Activated CD8-positive, alpha-beta memory T cell treated with anti-CD3 and anti-CD28 coated beads for 24 hours (primary cell): ENCODE measurements around the gene OR4C45.
"Not testable (repeated sequence)": the region's sequence is repeated elsewhere in the genome, so short reads cannot be mapped to it uniquely, and the experiment has no call there.

Experiments
- DNase-seq: peaks from one replicate; pipeline ENCODE4 v3.0.0-alpha.2; 2020

The OR4C45 gene

DNA sequence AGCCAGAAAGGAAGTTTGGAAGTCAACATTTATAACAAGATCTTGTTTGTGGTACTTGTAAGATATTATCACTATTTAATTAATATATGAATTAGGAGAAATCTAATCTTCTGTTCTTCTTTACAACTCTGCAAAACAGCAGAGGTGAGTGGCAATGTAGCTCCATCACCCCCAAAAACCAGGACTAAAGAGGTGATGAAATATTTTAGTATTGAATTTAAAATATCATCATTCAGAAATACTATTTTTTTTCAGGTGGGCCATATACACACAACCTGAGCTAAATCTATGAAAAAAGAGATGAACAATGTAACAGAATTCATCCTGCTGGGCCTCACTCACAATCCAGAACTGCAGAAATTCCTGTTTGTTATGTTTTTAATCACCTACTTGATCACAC, at the start of gene OR4C45:
OR4C45 (plus strand) TSS at position 301 of the 400 bp plus-strand sequence.
- no peak for DNase-seq

DNA sequence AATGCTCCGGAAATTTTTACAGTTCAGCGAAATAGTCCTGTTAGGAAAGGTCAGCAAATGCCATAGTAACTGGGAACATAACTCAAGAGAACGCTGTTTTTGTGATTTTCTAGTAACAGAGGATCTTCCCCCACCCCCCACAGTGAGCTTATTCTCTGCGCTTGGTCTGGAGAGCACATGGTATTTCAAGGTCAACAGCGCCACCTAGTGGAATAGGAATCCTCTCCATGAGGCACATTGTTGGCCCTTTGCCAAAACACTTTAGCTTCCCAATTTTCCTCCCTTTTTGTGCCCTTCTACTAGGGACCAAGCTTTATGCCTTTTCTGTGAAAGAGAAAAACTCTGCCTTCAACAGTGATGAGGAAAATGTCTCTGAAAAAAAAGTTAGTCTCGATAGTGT, 37.1 kb upstream of the OR4C45 start:
- no peak for DNase-seq

DNA sequence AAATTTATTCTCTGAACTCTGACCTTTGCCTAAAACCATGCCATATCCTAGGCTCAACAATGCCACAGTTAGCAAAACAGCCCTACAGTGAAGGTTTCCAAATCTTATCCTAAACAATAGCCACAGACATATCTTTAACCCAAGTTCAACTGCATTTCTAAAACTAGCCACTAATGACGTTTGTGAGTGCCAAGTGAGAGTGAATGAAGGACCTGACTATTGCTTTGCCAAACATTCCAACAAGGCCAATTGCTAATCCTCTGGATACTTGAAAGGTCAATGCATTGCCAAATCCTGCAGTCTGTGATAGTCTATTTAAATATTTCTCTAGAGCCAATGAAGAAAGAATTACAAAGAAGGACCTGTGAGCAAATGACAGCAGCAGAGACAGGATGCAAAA, 2.5 kb upstream of the OR4C45 start:
- no peak for DNase-seq

DNA sequence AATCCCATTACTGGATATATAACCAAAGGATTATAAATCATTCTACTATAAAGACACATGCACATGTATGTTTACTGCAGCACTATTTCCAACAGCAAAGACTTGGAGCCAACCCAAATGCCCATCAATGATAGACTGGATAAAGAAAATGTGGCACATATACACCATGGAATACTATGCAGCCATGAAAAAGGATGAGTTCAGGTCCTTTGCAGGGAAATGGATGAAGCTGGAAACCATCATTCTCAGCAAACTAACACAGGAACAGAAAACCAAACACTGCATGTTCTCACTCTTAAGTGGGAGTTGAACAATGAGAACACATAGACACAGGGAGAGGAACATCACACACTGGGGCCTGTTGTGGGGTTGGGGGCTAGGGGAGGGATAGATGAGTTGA, 3.6 kb downstream of the OR4C45 start:
- DNase-seq, result not testable (repeated sequence)

DNA sequence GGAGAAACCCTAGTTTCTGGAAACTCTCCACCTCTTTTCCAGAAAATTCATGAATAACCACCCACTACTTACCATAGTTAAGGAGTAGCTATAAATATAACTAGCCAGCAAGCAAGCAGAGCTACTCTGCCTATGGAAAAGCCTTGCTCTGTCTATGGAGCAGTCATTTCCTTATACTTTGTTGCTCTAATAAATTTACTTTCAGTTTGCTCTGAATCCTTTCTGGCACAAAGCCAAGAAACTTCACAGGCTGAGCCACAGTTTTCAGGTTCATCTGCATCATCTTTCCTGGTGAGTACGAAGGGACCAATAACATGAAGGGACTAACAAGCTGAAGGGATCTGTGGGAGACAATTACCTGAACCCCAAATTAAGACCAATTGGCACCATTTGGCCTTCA, 4.6 kb downstream of the OR4C45 start:
- no peak for DNase-seq

DNA sequence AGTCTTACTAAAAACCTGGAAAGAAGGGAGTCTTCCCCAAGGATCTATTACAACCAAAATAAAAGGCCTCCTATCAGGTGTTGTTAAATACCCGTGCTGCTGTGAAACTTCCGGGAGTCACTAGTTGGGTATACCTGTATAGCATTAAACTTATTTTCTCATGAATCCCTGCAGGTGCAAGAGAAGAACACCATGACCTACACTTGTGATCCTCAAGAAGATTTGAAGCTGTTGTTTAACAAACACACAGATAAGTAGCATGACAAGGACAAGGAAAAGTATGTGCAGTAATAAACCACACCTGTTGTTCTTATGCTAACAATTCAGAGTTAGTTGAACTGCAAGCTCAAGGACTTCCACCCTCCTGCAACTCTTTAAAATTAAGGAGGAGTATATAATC, 12.0 kb downstream of the OR4C45 start:
- DNase-seq, result no peak

DNA sequence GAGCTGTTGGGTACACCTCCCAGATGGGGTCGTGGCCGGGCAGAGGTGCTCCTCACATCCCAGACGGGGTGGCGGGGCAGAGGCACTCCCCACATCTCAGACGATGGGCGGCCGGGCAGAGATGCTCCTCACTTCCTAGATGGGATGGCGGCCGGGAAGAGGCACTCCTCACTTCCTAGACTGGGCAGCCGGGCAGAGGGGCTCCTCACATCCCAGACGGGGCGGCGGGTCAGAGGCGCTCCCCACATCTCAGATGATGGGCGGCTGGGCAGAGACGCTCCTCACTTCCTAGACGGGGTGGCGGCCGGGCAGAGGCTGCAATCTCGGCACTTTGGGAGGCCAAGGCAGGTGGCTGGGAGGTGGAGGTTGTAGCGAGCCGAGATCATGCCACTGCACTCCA, 30.4 kb downstream of the OR4C45 start:
- not testable (repeated sequence) for DNase-seq

DNA sequence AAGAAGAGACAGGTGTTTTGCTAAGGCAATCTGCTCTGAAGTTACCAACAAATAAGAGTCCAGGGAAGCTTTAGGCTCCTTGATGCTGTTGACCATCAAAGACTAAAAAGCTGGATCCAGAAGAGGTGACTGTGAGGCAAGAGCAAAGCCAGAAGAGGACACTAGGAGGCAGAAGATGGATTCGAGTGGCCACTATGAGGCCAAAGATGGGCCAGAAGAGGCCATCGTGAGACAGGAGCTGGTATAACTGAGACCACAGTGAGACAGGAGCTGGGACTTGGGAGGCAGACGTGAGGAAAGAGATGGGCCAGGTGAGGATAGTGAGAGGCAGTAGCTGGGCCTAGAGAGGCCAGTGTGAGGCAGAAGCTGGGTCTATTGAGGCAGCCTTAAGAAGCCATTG, 37.7 kb downstream of the OR4C45 start:
- no peak for DNase-seq

DNA sequence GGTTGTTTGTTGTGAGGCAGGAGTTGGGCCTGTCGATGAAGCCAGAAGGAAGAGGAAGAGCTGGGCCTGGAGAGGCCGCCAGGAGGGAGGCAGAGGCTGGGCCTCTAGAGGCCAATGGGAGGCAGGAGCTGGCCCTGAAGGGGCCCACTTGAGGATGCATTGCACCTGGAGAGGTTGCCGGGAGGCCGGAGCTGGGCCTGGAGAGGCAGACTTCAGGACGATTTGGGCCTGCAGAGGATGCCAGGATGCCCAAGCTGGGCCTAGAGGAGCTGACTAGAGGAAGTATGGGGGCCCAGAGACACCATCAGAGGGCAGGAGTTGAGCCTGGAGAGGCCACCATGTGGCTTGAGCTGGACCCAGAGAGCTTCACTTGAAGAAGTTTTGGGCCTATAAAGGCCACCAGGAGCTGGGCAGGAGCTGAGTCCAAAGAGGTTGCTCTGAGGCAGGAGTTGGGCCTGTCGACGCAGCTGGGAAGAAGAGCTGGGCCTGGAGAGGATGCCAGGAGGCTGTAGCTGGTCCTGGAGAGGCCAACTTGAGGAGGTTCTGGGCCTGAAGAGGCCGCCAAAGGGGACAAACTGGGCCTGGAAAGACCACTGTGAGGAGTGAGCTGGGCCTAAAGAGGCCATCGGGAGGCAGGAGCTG, 39.0 kb downstream of the OR4C45 start:
- DNase-seq, result no peak

DNA sequence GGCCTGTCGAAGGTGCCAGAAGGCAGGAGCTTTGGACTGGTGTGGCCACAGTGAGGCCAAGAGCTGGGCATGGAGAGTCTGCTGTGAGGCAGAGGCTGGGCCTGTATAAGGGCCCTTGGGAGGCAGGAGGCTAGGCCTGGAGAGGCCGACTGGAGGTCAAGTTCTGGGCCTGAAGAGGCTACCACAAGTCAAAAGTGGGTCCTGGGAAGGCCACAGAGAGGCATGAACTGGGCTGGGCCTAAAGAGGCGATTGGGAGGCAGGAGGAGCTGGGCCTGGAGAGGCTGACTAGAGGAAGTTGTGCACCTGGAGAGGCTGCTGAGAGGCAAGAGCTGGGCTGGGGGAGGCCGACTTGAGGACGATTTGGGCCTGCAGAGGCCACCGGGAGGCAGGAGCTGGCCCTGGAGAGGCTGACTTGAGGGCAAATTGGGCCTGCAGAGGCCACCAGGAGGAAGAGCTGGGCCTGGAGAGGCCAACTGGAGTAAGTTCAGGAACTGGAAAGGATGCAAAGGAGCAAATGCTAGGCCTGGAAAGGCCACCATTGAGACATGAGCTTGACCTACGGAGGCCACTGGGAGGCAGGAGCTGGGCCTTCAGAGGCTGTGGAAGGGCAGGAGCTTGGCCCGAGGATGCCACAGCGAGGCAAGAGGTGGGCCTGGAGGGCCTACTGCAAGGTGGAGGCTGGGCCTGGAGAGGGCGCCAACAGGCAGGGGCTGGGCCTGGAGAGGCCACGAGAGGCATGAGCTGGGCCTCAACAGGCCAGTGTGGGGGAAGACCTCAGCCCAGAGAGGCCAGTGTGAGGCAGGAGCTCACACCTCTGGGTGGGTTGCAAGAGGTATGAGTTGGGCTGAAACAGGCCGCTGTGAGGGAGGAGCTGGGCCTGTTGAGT, 39.8 kb downstream of the OR4C45 start:
- DNase-seq, result no peak

DNA sequence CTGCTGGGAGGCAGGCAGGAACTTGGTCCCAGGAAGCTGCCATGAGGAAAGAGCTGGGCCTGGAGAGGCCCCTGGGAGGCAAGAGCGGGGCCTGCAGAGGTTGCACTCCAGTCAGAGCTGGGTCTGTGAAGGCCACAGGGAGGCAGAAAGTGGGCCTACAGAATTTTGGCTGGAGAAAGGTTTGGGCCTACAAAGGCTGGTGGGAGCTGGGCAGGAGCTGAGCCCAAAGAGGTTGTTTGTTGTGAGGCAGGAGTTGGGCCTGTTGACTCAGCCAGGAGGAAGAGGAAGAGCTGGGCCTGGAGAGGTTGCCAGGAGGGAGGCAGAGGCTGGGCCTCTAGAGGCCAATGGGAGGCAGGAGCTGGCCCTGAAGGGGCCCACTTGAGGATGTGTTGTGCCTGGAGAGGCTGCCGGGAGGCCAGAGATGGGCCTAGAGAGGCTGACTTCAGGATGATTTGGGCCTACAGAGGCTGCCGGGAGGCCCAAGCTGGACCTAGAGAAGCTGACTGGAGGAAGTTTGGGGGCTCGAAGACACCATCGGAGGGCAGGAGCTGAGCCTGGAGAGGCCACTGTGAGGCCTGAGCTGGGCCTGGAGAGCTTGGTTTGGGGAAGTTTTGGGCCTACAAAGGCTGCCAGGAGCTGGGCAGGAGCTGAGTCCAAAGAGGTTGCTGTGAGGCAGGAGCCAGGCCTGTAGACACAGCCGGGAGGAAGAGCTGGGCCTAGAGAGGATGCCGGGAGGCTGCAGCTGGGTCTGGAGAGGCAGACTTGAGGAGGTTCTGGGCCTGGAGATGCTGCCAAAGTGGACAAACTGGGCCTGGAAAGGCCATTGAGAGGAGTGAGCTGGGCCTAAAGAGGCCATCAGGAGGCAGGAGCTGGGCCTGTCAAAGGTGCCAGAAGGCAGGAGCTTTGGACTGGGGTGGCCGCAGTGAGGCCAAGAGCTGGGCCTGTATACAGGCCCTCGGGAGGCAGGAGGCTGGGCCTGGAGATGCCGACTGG, 40.7 kb downstream of the OR4C45 start:
- no peak for DNase-seq

DNA sequence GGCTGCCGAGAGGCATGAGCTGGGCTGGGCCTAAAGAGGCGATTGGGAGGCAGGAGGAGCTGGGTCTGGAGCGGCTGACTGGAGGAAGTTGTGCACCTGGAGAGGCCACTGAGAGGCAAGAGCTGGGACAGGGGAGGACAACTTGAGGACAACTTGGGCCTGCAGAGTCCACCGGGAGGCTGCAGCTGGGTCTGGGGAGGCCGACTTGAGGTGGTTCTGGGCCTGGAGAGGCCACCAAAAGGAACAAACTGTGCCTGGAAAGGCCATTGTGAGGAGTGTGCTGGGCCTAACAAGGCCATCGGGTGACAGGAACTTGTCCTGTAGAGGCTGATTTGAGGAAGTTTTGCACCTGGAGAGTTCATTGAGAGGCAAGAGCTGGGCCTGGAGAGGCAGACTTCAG, 41.5 kb downstream of the OR4C45 start:
- no peak for DNase-seq

DNA sequence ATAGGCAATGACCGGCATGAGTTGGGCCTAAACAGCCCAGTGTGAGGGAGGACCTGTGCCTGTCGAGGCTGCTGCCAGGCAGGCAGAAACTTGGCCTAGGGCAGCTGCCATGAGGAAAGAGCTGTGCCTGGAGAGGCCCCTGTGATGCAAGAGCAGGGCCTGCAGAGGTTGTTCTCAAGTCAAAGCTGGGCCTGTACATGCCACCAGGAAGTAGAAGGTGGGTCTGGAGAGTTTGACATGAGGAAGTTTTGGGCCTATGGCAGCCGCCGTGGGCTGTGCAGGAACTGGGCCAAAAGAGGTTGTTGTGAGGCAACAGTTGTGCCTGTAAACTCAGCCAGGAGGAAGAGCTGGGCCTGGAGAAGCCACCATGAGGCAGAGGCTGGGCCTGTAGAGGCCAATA, 43.2 kb downstream of the OR4C45 start:
- no peak for DNase-seq

DNA sequence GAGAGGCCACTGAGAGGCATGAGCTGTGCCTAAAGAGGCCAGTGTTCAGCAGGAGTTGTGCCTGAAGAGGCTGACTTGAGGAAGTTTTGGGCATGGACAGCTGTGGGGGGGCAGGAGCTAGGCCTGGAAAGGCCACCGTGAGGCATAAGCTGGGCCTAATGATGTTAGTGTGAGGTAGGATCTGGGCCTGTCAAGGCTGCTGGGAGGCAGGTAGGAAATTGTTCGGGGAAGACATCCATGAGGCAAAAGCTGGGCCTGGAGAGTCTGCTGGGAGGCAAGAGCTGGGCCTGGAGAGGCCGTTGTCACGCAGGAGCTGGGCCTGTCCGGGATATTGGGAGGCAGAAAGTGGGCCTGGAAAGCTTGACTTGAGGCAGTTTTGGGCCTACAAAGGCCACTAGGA, 44.9 kb downstream of the OR4C45 start:
- no peak for DNase-seq

DNA sequence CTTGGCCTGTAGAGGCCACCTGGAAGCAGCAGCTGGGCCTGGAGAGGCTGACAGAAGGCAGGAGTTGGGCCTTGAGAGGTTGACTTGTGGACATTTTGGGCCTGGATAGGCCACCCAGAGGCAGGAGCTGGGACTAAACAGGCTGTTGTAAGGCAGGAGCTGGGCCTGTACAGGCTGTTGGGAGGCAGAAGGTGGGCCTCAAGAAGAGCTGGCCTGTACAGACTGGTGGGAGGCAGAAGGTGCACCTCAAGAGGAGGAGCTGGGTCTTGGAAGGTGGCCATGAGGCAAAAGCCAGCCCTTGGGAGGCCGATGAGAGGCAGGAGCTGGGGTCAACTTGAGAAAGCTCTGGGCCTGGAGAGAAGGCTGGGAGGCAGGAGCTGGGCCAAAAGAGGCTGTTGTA, 45.3 kb downstream of the OR4C45 start:
- no peak for DNase-seq

DNA sequence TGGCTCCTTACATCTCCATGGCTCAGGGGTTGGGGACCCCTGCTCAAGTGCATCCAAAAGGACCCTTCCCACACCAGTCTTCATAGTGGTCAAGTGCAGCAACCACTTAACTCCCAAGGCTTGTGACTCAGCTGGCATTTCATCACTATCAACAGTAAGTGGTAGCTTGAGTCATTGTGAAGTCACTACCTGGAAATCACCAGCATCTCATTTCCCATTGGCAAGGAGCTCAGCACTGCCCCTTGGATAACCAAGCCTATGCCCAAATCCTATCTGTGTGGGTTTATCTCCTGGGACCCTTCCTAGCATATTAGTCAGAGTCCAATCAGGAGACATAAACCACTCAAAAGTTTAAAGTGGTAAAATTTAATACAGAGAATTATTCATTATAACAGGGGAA, 46.3 kb downstream of the OR4C45 start:
- DNase-seq, result not testable (repeated sequence)

DNA sequence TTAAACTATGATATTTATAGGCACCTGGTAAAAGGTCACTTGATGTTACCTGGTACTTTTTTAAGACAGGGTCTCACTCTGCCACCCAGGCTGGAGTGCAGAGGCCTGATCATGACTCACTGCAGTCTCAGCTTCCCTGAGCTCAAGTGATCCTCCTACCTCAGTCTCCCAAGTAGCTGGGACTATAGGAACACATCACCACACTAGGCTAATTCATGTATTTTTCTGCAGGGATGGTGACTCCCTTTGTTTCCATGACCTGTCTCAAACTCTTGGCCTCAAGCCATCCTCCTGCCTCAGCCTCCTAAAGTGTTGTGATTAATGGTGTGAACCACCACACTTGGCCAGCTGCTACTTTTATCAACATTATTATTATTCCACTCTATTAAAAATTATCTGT, 47.6 kb downstream of the OR4C45 start:
- DNase-seq, result no peak
